Activated gamma-delta T cell (primary cell): ENCODE measurements around the gene ARSI.

Experiments
- DNase-seq: peaks from one replicate; lab custom pipeline; 2025; lab: John Stamatoyannopoulos, UW

ARSI gene

DNA sequence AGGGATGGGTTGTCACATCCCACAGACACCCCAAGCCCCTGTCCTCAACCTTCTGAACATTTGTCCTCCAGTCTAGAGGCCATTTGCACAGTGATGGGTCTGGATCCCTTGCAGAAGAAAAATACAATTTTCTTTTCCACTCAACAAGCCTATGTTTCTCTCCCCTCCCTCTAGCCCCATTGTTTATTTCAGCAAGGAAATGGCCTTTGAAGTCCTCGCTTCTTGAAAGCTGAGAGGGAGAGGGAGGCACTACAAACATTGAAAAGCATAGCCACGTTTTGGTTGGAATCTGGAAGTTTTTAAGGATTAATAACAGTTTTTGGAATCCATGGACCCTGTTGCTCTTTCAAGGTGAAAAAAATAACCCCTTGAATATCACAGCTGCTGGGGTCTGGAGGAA lies 24.0 kb upstream of the ARSI start:
- no peak for DNase-seq

DNA sequence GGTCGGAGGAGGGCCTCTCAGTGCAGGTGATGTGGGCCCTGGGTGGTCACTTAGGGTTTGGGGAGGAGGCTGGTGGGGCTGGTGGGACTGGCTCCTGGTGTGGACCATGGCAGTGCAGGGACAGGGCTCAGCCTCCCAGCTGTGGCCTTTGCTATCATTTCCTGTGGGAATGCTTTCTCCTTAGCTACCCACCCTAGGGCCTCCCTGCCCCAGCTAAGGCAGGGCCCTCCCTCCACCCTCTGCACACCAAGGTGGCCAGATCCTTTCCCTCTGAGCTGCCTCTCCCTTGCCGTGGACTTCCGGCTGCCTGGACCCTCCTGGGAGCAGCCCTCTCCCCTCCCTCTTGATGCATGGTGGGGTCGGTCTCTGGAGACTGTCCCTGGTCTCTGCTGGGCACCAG lies 22.7 kb upstream of the ARSI start:
- DNase-seq = no peak

DNA sequence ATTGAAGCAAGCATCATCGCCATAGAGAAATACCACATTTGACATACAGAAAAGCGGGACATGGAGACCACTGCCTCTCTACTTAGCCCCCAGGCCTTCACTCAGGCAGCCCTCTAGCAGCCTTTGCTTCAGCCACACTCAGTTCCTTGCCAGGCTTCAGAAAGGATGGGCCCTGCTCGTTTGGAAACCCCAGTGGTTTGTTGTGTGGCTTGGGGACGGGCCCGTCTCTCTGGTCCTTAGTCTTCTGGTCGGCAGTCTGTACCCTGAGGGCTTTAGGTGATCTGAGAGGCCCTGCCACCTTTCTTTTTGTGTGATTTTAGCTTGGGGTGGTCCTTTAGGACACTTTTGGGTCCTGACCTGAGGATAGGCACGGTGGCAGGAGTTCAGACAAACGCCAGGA lies 21.1 kb upstream of the ARSI start:
- no peak for DNase-seq

DNA sequence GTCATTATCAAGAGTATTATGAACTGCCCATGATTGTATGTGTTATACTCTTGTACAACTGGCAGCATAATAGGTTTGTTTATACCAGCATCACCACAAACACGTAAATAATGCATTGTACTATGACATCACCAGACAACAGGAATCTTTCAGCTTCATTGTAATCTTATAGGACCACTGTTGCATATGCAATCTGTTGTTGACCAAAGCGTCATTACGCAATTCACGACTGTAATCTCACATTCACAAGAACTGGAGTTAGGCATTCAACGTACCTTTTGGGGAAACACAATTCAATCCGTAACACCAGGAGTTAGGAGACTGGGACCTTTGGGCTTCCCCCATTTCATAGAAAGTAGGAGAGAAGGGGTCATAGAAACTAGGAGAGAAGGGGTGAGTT lies 20.4 kb upstream of the ARSI start:
- DNase-seq = no peak

DNA sequence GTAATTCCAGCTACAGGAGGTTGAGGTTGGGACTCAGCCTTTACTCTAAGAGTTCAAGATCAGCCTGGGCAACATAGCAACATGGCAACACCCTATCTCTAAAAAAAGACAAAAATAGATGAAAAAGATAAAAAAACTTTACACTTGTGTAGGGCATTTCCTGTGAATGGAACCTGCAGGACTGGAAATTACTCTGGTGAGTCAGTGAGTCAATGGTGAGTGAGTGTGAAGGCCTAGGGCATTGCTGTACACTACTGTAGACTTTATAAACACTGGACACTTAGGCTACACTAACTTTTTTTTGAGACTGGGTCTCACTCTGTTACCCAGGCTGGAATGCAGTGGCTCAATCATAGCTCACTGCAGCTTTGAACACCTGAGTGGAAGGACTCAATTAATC lies 19.5 kb upstream of the ARSI start:
- no peak for DNase-seq

DNA sequence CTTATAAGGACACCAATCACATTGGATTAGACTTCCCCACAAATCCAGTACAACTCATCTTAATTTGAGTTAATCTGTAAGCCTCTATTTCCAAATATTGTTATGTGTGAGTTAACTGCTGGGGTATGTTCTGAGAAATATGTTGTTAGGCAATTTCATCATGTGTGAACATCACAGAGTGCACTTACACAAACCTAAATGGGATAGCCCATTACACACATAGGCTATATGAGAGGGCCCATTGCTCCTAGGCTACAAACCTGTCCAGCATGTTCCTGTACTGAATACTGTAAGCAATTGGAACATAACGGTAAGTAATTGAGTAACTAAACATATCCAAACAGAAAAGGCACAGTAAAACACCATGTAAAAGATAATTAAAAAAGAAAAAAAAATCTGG lies 19.1 kb upstream of the ARSI start:
- DNase-seq = no peak

DNA sequence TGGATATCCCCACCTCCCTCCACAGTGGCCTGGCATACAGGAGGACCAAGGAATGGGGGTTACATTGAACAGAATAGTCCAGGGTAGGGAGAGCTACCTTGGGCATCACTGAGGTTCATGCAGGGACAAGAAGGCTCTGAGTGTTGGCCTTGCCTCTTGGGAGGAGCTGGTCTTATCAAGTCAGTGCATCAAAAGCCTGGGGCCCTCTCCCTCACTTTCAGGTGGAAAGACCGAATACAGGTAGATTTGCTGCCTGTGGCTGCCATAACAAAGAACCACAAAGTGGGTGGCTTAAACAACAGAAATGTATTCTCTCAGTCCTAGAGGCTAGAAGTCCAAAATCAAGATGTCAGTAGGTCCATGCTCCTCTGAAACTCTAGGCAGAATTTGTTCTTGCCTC lies 18.5 kb upstream of the ARSI start:
- DNase-seq = no peak

DNA sequence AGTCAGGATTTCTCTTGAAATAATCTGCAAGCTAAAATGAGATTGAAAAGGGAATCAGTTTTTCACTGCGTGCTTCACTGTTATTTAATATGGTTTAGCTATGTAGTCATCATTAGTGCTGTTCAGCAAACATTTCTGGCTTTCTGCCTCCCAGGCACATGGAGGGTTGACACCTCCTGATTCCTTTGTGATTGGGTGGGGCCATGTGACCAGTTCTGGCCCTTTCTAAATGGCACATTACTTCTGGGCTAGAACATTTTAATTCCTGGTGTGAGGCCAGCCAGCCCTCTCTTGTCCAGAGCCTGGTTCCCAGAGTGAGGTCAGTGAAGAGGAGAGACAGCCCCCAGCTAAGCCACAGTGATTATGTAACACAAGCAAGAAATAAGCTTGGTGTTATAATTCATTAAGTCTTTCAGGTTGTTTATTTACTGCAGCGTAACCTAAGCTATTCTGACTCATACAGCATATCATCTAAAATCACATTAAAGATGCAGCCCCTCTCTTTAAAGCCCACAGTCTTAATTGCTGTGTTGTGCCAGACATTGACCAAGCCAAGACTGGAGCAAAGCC lies 17.4 kb upstream of the ARSI start:
- no peak for DNase-seq

DNA sequence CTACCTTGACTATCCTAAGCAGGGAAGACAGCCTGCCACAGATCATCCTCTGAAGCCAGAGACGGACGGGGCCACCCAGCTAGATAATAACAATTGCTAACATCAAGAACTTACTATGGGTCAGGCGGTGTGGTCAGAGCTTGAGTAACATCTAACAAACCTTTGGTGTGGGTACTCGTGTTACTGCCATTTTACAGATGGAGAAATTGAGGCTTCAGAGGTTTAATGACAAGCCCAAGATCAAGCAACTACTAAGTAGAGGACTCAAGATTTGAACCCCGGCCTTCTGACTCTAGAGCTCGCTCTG lies 16.7 kb upstream of the ARSI start:
- DNase-seq = no peak

DNA sequence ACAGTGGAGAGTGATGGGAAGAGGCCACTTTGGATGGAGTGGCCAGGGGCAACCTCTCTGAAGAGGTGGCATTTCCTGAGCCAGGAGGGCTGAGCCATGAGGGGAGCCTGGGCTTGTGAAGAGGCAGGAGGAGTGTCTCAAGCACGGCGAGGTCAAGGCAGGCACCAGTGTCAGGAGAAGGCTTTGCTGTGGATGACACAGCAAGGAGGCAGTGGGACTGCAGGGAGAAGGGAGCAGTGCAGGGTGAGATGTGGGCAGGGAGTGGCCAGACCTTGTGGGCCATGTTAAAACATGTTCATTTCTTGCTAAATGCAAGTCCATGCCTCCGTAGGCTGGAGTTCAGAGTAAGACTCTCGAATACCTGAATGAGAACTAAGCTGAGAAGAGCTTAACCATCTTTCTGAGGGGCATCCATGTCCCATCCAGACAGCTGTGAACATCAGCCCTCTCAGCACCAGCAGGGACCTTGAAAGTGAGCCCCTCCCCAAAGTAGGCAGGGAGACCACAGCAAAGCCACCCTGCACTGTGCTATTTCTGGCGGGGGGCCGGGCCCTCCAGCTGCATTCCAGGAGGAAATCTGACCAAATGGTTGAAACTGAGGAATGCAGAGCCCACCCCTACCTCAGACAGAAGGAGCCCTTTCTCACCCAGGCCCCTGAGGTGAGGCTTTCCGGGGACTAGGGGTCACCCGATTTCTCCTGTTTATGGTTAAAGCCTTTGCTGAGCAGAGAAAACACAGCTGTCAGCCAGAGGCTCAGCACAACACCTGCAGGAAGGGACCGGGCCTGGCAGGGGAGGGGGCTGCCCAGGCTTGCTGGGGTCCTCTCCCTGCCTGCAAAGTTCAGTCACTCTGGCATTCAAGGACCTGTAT lies 16.1 kb upstream of the ARSI start:
- DNase-seq = no peak

DNA sequence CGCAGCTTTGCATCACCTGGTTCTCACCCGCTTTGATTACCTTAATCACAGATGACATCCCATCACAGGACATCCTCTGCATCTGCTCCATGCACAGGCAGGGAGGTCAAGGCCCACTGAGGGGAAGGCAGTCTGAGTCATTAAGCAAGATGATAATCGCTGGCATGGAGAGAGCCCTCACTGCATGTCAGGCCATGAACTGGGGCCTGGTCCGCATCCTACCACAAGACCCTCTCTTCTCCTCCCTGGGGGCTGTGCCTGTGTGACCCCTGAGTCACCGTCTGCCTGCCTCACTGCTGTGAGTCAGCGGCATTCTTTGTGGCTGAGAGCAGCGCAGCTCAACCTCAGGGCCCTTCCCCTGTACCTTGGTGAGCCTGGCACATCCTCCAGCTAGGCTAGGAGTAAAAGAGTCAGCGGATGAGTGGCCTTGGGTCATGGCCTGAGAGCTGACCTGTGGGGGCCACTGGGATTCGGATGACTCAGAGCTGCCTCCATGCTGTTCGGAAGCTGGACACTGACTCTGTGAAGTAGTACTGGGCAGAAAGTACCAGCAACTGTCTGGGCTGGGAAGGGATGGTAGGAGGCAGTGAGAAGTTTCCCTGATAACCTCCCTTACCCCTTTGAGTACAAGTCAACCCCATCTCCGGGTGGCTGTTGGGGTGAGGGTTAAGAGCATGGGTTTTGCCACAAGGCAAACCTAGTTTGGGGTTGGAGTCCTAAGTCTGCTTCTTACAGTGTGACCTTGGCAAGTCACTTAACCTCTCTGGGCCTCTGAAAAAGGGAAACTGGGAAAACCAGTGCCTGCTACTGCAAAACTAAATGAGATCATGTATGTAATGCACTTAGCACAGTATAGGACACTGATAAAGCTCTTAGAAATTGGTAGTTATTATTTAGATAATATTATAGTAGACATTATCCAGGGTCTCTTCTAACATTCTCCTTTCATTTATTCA lies 14.6 kb upstream of the ARSI start:
- no peak for DNase-seq

DNA sequence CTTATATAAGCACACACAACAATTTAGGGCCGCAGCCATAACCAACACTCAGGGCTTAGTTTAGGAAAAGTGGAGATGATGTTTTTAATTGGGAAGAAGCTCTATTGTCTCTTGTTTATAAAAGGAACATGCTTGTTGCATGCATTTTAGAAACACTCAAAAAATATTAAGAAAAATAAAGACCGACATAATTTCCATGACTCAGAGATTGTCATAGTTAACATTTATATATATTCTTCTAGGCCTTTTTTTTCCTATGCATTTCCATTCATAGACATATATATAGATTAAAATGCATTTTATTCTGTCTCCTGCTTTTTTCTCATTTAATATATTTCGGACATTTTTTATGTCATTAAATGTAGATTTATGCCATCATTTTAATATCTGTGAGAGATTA lies 13.6 kb upstream of the ARSI start:
- DNase-seq = no peak

DNA sequence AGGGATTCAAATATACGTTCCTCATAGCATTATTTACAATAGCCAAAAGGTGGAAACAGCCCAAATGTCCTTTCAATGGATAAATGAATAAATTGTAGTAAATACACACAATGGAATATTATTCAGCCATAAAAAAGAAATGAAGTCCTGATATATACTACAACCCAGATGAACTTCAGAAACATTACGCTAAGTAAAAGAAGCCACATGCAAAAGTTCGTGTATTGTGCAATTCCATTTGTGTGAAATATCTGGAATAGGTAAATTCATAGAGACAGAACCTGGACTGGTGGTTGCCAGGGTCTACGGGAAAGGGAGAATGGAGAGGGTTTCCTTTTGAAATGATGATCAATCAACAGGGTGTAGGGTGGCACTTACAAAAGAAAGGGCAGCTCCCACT lies 12.5 kb upstream of the ARSI start:
- no peak for DNase-seq

DNA sequence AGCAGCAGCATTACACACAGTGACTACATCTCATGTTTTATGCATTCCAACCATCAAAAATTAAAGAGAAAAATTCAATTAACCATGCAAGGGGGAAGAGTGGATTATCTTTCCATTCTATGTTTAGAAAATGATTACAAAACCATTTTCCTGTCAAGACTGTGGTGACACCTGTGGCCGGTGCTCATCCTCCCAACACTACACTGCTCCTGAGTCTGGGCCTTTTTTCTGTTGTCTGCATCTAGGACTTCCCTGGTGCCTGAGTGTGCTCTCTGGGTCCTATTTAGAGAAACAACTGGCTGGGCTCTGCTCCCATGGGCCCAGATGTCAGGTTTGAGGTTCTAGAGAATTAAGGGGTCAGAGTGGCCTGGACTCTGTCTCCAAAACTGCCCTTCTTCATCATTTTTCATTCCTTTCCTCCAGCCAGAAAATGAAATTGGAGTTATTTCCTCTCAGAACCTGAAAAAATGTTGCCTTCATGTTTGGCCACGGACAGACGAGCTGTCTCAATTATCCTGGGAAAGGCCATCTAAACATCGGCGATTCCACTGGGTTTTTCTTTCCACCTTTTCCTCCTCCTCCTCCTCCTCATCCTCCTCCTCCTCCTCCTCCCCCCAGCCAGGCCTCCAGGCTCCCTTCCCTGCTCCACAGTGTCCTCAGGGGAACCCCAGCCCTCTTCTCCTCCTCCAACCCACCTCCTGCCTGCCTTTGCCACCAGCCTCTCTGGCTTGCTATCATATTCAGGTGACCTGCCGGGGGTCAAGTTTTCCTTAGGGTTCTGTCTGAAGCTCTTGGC lies 11.4 kb upstream of the ARSI start:
- no peak for DNase-seq

DNA sequence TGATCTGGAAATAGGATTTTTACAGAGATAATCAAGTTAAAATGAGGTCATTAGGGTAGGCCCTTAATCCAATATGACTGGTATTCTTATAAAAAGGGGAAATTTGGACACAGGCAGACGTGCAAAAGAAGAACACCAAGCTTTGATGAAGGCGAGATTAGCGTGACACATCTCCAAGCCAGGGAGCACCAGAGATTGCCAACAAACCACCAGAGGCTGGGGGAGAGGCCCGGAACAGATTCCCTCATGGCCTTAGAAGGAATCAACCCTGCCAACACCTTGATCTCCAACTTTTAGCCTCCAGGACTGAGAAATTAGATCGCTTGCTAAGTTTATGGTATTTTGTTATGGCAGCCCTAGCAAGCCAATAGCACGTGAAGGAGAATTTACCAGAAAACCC lies 10.8 kb upstream of the ARSI start:
- no peak for DNase-seq

DNA sequence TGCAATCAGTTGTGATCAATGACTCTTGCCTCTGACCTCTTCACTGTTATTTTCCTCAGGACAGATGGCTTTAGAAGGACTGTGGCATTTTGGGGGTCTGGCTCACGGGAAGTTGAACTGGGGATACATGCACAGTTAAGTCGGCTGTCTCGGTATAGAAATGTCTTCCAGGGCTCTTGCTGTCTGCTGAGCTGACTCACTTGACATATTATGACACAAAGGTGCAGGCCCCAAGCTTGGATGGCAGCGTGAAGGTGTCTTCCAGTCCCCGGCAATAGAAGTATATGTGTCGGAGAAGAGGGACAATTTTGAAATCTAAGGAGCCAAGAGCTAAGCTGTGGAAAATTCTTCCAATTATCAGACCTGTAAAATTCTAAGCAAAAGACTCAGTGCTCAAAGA lies 9.8 kb upstream of the ARSI start:
- no peak for DNase-seq

DNA sequence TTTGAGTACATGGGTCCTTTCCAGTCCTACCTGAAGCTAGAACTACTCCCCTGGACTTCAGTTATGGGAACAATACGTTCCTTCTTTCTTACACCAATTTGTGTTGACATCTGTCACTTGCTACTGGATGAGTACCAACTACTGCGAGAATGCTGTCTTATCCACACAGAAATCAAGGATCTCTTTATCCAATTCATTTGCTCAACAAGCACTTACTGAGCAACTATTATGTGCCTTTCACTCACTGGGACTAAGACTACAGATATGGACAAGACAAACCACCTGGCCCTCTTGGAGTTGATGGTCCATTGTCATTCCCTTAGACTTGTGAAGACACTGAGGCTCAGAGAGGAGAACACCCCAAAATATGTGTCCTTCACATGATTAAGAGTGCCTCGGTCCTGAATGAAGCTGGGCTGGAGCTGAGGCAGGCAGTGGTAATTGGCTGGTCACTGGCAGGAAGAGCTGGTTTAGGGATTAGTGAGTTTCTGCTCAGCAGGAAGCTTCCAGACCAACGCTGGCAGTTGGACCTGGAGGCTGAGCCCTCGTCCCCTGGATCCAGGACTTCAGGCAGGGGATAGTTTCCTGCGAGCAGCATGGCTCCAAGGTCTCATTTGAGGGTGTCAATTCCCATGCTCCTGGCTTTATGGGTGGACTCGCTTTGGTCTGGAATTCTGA lies 8.4 kb upstream of the ARSI start:
- no peak for DNase-seq

DNA sequence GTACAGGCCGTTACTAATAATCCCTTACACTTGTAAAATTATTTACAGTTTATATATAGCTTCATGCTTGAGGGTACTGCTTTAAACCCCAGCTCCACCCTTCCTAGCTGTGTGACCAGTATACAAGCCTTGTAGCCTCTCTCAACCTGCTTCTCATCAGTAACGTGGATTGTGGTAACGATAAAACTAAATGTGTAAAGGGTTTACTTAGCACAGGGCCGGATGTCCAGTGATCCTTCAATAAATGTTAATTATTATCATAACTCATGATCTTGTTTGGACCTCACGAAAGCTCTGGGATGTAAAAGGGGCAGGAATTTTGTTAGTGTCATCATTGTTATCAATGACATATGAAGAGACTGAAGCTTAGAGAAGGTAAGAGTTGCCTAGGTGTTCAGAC lies 7.5 kb upstream of the ARSI start:
- no peak for DNase-seq

DNA sequence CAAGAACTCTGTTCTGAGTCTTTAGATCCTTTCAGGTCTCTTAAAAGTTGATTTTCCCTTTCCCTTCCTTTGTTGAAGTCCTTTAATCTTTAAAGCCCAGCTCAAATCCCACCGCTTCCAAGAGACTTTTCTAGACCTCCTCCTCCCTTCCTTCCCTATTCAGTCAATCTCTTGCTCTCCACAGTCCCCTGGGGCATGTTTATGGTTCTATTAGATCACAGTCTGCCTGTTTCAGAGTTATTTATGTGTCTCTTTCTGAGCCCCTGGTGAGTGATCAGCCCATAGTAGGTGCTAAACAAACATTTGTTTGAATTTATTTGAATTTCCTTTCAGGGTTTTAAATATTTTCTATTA lies 7.2 kb upstream of the ARSI start:
- DNase-seq = no peak

DNA sequence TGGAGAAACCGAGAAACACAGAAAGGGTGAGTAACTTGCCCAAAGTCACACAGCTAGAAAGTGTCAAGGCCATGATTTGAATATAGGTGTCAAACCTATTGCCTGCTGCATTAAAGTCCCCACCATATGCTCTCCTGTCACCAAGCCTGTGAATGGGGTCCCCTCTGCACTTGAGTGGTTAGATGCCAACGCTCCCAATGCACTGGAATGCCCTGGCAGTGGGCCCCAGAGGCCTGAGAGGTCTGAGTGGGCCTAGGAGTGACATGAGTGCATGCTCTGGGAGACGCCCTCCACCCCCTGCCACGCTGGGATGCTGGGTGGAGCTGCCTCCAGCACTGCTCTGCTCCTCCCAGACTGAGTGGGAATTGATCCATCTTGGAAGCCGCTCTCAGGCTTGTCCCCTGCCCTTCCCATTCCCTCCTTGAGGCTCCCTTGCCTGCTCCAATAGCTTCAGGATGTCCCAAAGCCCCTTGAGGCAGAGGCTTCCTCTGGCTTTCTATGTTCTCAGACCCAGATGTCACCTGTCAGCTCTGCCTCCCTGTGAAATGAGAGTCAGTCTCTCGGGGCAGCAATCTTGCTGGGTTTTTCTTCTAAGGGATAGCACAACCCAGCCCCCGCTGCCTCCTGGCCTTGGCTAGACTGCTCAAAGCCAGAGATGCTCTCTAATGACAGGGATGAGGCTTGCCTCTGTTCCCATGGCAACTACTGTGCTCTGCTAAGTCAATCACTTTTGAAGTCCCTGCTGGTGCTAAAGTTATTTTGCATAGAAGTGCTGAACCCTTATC lies 6.6 kb upstream of the ARSI start:
- DNase-seq = no peak
